GM19455 (cell line): ENCODE measurements around the gene DLG4.
"Not testable (repeated sequence)": the region's sequence is repeated elsewhere in the genome, so short reads cannot be mapped to it uniquely, and the experiment has no call there.

ENCODE experiments used
- ATAC-seq: cut with Tn5 transposase; IDR thresholded peaks from one replicate; pipeline ENCODE4 v1.9.1; 2021; ENCODE audit not compliant: unreplicated experiment

Gene DLG4

DNA sequence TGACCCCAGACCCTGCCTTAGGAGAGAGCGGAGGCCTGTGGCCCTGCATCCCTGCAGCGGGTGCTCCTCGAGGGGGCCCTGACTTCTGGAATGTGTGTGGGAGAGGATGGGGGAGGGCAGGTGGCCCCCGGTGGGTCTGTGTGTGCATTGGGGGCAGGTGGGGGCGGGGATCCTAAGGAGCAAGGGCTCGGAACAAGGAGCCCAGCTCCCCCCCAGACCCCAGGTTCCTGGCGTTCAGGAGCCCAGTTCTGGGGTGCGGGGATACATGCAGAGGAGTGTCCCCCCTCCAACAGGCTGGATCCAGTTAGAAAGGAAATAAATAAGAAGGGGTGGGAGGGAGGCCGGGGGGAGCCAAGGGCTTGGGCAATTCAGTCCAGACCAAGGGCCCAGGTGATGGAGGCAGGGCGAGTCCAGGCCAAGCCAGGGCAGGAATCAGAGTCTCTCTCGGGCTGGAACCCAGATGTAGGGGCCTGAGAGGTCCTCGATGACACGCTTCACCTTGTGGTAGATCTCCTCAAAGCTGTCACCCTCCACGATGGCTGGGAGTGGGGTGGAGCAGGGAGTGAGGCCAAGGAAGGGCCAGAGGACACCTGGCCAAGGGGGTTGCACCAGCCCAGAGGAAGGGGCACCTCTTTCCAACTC lies 29.2 kb downstream of the DLG4 start:
- ATAC-seq, result no peak

DNA sequence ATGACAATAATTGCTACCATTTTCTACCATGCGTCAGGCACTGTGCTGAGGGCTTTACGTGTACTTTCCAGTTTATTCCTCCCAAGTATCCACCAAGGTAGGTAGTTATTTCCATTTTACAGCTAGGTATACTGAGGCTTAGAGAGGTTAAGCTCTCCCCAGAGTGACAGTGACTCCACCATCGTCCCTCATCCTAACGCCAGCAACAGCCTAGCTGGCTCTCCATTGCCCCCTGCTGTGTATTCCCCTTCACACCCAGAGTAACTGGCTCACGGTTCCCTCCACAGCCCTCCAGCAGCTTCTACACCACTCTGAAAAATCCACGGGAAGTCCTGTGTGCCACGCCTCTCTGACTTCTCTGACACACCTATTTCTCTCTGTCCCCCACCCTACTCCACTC lies 33.4 kb downstream of the DLG4 start:
- ATAC-seq, result no peak

DNA sequence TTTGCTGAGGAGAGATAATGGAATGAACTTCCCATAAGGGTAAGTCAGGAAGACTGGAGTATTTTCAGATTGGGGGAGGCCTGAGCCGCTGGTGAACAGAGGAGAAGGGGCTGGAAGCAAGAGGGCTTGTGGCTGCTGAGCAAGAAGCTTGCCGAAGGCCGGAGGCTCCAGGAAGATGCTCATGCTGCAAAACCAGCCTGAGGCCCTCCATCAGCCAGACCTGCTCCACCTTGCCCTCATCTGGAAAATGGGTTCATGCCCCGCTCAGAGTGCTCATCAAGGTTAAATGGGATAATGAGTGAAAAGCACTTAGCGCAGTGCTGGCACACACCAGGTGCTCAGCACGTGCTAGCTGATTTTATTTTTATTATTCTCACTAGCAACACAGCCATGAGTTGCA lies 35.0 kb downstream of the DLG4 start:
- no peak for ATAC-seq

DNA sequence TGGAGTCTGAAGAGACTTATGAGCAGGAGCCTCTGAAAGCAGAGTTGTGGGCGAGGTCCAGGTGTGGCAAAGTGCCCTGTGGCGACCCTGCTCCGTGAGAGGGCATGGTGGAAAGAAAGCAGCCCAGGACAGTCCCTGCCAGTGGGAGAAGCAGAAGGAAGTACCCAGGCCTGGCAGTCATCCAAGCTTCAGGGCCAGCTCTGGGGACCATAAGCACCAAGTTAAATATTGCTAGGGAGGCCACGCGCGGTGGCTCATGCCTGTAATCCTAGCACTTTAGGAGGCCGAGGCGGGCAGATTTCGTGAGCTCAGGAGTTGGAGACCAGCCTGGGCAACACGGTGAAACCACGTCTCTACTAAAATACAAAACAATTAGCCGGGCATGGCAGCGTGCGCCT lies 35.5 kb downstream of the DLG4 start:
- no peak for ATAC-seq

DNA sequence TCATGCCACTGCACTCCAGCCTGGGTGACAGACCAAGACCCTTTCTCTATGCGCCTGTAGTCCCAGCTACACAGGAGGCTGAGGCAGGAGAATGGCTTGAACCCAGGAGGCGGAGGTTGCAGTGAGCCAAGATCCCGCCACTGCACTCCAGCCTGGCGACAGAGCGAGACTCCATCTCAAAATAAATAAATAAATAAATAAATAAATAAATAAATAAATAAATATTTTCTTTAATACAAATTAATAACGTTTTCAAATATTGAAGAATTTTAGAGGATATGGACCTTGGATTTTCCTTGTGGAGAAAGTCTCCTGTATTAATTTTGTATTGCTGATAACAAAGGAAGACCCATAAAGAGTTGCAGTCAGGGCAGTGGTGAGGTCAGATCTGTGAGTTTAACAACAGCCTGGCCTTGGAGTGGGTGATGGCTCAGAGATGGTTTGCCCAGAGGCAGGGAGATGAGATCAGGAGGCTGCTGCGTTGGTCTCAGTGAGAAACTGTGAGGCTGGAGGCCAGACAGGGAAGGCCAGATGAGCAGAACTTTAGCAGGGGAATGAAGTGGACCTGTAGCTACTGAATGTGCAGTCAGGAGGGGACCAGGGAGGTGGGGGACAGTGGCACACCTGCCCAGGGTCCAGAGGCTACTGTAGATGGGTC lies 36.1 kb downstream of the DLG4 start:
- no peak for ATAC-seq

DNA sequence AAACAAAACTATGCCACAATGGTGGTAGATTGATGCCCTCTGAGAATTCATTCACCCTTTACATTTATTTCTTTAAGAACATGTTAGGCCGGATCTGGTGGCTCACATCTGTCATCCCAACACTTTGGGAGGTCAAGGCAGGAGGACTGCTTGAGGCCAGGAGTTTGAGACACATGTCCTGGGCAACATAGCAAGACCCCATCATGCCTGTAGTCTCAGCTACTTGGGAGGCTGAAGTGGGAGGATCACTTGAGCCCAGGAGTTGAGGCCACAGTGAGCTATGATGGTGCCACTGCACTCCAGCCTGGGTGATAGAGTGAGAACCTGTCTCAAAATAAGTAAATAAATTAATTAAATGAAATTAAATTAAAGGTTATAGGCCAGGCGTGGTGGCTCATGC lies 37.5 kb downstream of the DLG4 start:
- not testable (repeated sequence) for ATAC-seq

DNA sequence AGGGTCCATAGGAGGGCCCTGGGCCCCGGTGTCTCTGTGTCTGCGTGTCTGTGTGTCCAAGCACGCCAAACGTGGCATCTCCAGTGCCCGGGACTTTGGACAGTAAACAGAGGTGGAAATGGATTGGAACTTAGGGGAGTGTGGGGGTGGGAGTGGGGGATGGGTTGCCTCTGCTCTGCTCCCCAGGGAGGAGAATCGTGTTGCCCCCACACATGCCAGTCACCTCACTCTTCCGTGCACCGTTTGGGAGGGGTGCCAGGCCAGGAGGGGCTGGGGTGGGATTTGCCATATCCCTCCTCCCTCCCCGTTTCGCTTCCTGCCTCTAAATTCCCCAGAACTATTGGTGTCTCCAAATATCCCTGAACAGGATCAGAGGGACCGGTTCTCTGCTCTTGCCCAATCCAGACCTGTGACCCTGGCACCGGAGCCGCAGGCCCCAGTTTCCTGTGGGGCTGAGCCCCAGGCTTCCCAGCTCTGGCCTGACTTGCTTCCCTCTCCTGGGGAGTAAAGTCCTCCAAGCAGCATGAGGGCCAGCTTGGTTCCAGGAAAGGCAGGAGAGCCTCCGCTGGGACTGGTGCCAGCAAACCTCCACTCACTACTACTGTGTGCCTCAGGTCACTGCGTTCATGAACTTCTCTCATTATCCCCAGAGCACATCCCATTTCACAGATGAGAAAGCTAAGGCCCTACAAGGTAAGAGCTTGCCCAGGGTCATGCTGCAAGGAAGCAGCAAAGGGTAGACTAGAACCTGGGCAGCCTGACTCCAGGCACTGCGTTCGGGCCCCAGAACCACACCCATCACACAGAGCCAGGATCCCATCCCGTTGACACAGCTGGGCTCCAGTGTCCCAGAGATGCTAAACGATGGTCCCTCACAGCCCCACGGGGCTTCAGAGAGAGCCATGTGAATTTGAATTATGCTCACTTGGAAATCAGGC lies 40.0 kb downstream of the DLG4 start, which contains the start of gene ASGR1:
TSS of gene ASGR1 (minus strand) at position 54 of the 938 bp plus-strand sequence. CDS start 807 bp downstream, outside the sequence.
- ATAC-seq, result no peak

DNA sequence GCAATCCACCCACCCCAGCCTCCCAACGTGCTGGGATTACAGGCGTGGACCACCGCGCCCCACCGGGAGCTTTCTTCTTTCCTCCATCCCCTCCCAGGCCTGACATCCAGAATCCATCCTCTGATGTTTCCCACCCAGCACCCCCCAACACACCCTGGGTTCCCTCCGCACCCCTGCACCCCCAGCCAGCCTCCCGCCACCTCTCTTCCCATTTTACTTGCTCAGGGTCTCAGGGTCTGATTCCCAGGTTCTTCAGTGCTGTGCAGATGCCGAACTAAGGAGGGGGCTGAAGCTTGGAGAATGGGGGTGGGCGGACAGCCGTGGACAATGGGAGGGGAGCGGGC lies 40.7 kb downstream of the DLG4 start:
- no peak for ATAC-seq

DNA sequence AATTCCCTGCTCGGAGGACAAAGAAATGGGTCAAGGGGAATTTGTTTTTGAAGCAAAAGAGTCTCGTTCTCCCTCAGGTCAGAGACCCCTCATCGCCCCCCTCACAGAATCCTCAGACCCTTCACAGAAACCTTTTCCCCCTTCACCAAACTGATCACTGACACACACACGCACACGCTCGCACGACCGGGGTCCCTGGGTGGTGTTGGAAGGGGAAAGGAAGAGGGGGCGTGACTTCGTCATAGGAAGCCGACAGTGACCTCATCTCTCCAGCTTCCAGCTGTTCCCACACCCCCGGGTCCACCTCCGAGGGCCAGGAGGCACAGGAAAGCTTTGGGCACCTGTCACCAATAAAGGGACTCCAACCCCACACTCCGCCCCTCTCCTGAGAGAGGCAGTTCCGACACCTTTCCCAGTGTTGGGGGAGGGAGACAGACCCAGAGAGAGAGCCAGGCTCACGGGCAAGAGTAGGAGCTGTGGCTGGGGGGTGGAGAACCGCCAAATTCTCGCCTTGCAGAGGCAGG lies 41.6 kb downstream of the DLG4 start:
- ATAC-seq, result no peak

DNA sequence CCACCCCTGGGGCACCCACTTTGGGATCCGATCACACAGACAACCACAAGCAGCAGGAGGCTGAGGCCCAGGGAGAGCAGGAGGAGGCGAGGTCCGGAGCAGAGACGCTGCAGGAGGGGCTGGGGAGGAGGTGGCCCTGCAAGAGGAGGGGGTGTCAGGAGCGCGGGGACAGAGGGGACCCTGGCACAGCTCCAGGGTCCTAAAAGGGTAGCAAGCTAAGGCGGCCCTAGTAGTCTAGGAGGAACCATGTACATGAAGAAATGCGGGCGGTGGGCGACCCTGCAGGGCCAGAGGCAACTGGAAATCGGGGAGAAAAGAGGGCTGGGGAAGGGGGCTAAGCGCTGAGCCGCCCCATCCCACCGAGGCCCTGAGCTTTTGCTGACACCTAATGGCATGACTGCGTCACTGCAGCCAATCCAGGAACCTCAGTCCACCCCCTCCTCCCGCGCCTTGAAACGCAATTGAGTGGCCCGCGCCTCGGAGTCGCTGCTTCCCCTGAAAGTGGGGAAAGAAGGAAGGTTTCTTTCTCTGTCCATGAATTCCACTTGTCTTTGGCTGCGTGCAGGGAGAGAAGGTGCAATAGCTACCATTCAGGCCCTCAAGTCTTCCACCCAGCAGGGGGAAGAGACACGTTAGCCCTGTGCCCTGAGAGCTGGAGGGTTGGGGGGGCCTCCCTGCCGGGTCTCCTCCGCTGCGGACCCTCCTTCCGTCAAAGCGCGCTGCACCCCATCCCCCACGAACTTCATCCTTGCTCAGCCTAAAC lies 42.3 kb downstream of the DLG4 start:
- ATAC-seq, result no peak

DNA sequence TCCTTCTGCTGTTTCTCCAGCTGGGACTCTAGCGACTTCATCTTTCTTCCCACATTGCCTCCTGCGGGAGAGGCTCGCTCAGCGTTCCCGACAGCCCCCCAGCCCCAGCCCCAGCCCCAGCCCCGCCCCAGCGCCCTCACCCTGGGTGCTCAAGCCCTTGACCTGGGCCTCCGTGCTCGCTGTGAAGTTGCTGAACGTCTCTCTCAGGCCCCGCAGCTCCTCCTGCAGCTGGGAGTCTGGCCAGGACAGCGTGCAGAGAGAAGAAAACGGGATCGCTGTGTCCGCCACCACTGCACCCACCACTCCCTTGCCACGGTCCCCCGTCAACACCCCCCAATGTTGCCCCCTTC lies 42.8 kb downstream of the DLG4 start:
- ATAC-seq, result no peak

DNA sequence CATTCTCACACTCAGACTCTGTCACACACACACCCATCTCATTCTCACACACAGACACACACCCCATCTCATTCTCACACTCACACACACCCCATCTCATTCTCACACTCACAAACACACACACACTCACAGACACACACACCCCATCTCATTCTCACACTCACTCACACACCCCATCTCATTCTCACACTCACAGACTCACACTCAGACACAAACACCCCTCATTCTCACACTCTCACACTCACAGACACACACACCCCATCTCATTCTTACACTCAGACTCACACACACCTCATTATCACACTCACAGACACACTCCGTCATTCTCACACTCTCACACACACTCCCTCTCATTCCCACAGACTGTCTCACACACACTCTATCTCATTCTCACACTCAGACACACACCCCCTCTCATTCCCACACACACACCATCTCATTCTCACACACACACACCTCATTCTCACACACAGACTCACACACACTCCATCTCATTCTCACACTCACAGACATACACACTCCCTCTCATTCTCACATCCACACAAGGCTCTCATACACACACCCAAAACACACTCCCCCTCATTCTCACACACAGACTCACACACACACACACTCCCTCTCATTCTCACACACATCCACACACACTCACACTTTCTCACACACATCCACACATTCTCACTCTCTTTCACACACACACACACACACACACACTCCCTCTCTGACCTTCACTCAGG lies 43.4 kb downstream of the DLG4 start:
- ATAC-seq, result no peak

DNA sequence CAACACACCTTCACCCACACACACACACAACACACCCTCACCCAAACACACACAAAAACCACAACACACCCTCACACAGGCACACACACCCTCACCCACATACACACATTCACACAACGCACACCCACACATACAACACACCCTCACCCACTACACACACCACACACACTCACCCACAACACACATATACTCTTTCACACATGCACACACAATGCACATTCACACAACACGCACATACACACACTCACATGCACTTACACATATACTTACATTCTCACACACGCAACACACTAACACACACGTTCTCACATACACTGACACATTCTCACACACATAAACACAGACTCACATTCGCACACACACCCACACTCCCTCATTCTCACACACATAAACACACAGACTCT lies 44.3 kb downstream of the DLG4 start:
- no peak for ATAC-seq

DNA sequence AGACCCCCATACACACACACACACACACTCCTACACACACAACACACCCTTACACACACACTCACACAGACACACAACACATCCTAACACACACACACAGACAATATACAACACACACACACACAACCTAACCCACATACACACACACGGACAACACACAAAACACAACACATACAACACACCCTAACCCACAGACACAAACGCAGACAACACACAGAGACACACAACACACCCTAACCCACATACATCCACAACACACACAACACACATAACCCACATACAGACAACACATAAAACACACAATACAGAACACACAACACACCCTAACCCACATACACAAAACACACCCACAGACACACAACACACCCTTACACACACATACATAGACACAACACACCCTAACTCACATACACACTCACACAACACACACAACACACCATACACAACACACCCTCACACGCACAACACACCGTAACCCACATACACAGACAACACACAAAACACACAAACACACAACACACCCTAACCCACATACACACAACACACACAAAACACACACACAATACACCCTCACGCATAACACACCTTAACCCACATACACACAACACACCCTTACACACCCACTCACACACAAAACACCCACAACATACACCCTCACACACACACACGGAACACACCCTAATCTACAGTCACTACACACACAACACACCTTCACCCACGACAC lies 44.9 kb downstream of the DLG4 start:
- no peak for ATAC-seq

DNA sequence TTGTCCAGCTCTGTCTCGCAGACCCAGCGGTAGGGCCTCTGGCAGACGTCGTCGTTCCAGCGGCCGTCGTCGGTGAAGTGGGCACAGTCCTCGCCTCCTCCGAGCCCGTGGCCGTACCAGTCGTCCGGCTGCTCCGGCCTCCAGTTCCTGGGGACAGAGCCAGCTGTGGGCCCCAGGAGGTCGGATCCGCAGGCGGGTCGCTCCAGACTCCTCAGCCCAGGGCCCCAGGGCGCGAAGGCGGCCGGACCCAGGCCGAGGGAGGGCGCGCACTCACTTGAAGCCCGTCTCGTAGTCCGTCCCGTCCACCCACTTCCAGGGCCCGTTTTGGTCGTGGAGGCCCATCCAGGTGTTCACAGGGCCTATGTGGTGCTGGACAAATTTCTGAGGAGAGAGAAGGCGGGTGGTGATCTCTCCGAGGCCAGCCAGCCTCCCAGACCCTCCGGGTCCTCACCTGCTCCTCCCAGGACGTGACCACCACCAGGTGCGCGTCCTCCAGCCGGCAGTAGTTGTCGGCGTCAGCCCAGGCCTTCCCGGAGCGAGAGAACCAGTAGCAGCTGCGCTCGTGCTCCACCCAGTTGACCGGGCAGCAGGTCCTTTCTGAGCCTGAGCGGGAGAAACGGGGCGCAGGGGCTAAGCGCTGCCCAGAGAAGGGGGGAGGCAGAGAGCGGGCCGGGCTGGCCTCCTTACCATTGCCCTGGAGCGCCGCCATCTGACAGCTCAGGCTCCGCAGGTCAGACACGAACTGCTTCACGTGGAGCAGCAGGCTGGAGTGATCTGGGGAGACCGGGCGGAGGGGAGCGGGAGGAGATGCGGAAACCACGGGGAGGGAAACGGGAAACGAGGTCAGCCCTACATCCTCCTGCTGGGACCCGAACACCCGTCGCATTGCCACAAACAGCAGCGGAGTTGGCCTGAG lies 45.7 kb downstream of the DLG4 start:
- no peak for ATAC-seq

DNA sequence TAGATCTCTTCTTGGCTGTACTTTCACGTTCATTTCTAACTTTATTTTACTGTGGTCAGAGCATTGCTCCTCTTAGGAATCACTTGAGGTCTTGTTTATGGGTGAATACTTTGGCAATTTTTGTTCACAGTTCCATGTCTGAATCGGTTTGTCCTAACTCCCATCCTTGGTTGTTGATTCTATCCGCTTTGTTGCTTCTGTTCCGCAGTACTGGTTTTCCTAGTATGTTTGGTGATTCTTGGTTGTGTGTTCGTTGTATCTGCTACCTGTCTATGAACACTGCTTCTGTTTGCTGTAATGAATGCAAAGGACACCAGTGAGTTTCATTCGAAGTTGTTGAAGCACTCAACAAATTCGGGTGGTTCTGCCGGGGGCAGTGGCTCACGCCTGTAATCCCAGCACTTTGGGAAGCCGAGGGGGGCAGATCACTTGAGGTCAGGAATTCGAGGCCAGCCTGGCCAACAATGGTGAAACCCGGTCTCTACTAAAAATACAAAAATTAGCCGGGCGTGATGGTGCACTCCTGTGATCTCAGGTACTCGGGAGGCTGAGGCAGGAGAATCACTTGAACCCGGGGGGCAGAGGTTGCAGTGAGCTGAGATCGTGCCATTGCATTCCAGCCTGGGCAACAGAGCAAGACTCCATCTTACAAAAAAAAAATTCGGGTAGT lies 47.0 kb downstream of the DLG4 start:
- ATAC-seq, result not testable (repeated sequence)

DNA sequence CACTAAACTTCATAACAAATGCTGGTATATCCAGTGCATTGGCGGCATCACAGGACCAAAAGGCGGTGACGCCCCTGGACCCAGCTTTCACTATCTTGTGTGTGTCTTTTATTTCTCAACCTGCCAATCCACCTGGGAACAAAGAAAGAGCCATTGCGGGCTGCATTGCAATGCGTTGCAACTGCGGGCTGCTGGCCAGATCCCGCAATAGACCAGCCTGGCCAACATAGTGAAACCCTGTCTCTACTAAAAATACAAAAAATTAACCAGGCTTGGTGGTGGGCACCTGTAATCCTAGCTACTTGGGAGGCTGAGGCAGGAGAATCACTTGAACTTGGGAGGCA lies 50.1 kb downstream of the DLG4 start:
- ATAC-seq, result not testable (repeated sequence)
